ENCODE data around the gene ARF5. TPM values are rescaled to one million over a fixed set of nuclear protein-coding genes. Genes with fewer than 3 reads are reported as not detected.

ARF5 gene
- total RNA-seq, 4 donors from 2014 or later = 113 to 162 (median 141) TPM

- ATAC-seq = no peak
- no peak overlapping the region for H3K4me3 ChIP-seq
- no peaks in the 10 kb centered on the region for H3K36me3 ChIP-seq
- peaks cover 0 to 12% (median 0%) of the 10 kb centered on the region in 3 donors for H3K9me3 ChIP-seq
- H3K27ac ChIP-seq = no peak overlapping the region
- no peaks in the 10 kb centered on the region for H3K4me1 ChIP-seq
- WGBS, 2 donors (ENCODE audit: low coverage in 1 of 2) = 92% methylated on average over 2 of the region's 6 CpGs; no CpG with 5 or more reads in 1 of the 2 donors
- H3K27me3 ChIP-seq = peaks cover 7% of the 10 kb centered on the region
- TF ChIP-seq POLR2AphosphoS5 (IDR thresholded peaks at IDR 0.05) (no peak), CTCF (IDR thresholded peaks at IDR 0.05) (no peak), EP300 (IDR thresholded peaks at IDR 0.05) (no peak), POLR2A (IDR thresholded peaks at IDR 0.05) (no peak)
These were observed 20.2 kb downstream of the ARF5 start for GRCh38 chr7:127608446-127608845.

- Histone ChIP-seq H3K9me3 (peaks cover 0 to 12% (median 0%) of the 10 kb centered on the region in 3 donors), H3K4me3 (no peak overlapping the region), H3K27ac (no peak overlapping the region), H3K36me3 (no peaks in the 10 kb centered on the region), H3K4me1 (no peaks in the 10 kb centered on the region), H3K27me3 (peaks cover 15% of the 10 kb centered on the region)
- TF ChIP-seq CTCF (IDR thresholded peaks at IDR 0.05) = no peak
- TF ChIP-seq POLR2AphosphoS5 (IDR thresholded peaks at IDR 0.05) = no peak
- TF ChIP-seq EP300 (IDR thresholded peaks at IDR 0.05) = no peak
- TF ChIP-seq POLR2A (IDR thresholded peaks at IDR 0.05) = no peak
- ATAC-seq = no peak
- 78% methylated on average over 1 of the region's 6 CpGs; no CpG with 5 or more reads in 1 of the 2 donors for WGBS, 2 donors (ENCODE audit: low coverage in 1 of 2)
These were observed 21.1 kb downstream of the ARF5 start for GRCh38 chr7:127609297-127609696.

- H3K27me3 ChIP-seq = peaks cover 44% of the 10 kb centered on the region
- TF ChIP-seq EP300 (IDR thresholded peaks at IDR 0.05) = no peak
- no peak for TF ChIP-seq POLR2AphosphoS5 (IDR thresholded peaks at IDR 0.05)
- no peak for TF ChIP-seq POLR2A (IDR thresholded peaks at IDR 0.05)
- TF ChIP-seq CTCF (IDR thresholded peaks at IDR 0.05) = no peak
- H3K27ac ChIP-seq = no peak overlapping the region
- H3K4me1 ChIP-seq = no peaks in the 10 kb centered on the region
- peaks cover 0 to 12% (median 0%) of the 10 kb centered on the region in 3 donors for H3K9me3 ChIP-seq
- 50 to 87% methylated on average over 1 of the region's 1 CpG for WGBS, 2 donors (ENCODE audit: low coverage in 1 of 2)
- ATAC-seq = no peak
- H3K4me3 ChIP-seq = no peak overlapping the region
- no peaks in the 10 kb centered on the region for H3K36me3 ChIP-seq
These were observed 24.1 kb downstream of the ARF5 start for GRCh38 chr7:127612263-127612662.

- 82 to 90% methylated on average over 3 to 5 of the region's 5 CpGs for WGBS, 2 donors (ENCODE audit: low coverage in 1 of 2)
- H3K9me3 ChIP-seq = no peaks in the 10 kb centered on the region
- H3K4me3 ChIP-seq = no peak overlapping the region
- H3K27ac ChIP-seq = no peak overlapping the region
- no peak for ATAC-seq
- H3K36me3 ChIP-seq = no peaks in the 10 kb centered on the region
- H3K27me3 ChIP-seq = peaks cover 86% of the 10 kb centered on the region
- H3K4me1 ChIP-seq = no peaks in the 10 kb centered on the region
- TF ChIP-seq POLR2AphosphoS5 (IDR thresholded peaks at IDR 0.05) = no peak
- TF ChIP-seq EP300 (IDR thresholded peaks at IDR 0.05) = no peak
- no peak for TF ChIP-seq POLR2A (IDR thresholded peaks at IDR 0.05)
- TF ChIP-seq CTCF (IDR thresholded peaks at IDR 0.05) = no peak
These were observed 28.5 kb downstream of the ARF5 start for GRCh38 chr7:127616724-127617123.

GRCh38 chr7:127618042-127618441, 29.8 kb downstream of the ARF5 start, which contains the start of gene PAX4:
Gene PAX4 (minus strand): TSS chr7:127618142. CDS start chr7:127615928, 2,214 bp downstream.
- Histone ChIP-seq H3K4me1 (no peaks in the 10 kb centered on the region), H3K27me3 (peaks cover 86% of the 10 kb centered on the region), H3K4me3 (no peak within 1 kb of the TSS), H3K9me3 (no peaks in the 10 kb centered on the region), H3K27ac (no peak within 1 kb of the TSS), H3K36me3 (no peaks in the 10 kb centered on the region)
- ATAC-seq = no peak
- TF ChIP-seq POLR2A (IDR thresholded peaks at IDR 0.05) (no peak), POLR2AphosphoS5 (IDR thresholded peaks at IDR 0.05) (no peak), CTCF (IDR thresholded peaks at IDR 0.05) (no peak), EP300 (IDR thresholded peaks at IDR 0.05) (no peak)
- no CpG with 5 or more reads among the region's 2 CpGs for WGBS, 2 donors (ENCODE audit: low coverage in 1 of 2)
